ENCODE data around the gene KCNT2. TPM values are rescaled to one million over a fixed set of nuclear protein-coding genes. Genes with fewer than 3 reads are reported as not detected.

Gene KCNT2
- total and polyA plus RNA-seq, 2 experiments from 2014 or later, result 1.2 to 8.8 TPM

GRCh38 chr1:196584696-196585095, 23.5 kb downstream of the KCNT2 start:
- Histone ChIP-seq H3K9me3 (ENCODE audit: low read depth) (no peaks in the 10 kb centered on the region), H3K4me2 (peak overlapping the region; percentile 42), H3K79me2 (no peaks in the 10 kb centered on the region), H3K27me3 (no peaks in the 10 kb centered on the region), H3K4me1 (ENCODE audit: insufficient read depth) (no peaks in the 10 kb centered on the region), H2AFZ (no peak overlapping the region), H3K4me3 (no peak overlapping the region), H3K36me3 (replicated peaks; ENCODE audit: insufficient read depth, low read depth) (no peaks in the 10 kb centered on the region), H3K27ac (no peak overlapping the region), H4K20me1 (ENCODE audit: insufficient read depth, poor library complexity, severe bottlenecking) (no peaks in the 10 kb centered on the region), H3K9me2 (replicated peaks; ENCODE audit: insufficient read depth) (no peaks in the 10 kb centered on the region)
- DNase-seq (ENCODE audit: low spot score), result no peak
- WGBS (ENCODE audit: low lambda C conversion rate, missing lambda C conversion rate), result 82% methylated on average over 3 of the region's 3 CpGs
- TF ChIP-seq EZH2phosphoT487 (IDR thresholded peaks at IDR 0.05; ENCODE audit: low read depth, severe bottlenecking, unreplicated experiment) (no peak), EZH2 (IDR thresholded peaks at IDR 0.05; ENCODE audit: borderline replicate concordance) (no peak), CTCF (IDR thresholded peaks at IDR 0.05; ENCODE audit: poor library complexity) (no peak)

DNA sequence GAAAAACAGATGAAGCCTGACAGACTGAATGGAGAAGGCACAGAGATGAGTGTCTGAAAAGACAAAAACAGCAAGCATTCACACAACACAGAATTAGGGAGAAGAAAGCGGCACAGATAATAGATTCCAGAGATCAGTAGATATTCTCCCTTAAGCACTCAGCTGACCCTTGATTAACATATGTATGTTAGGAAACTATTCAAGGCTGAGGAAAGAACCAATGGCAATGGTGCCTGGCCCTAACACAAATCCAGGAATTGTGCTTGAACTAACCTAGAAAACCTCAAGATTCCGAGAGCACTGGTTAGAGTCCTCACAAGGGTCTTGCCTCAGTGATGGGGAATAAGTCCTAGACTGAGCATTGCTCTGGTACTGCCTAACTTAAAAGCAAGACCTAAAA, 30.9 kb downstream of the KCNT2 start:
- Histone ChIP-seq H3K27me3 (no peaks in the 10 kb centered on the region), H3K79me2 (no peaks in the 10 kb centered on the region), H3K4me1 (ENCODE audit: insufficient read depth) (no peaks in the 10 kb centered on the region), H3K27ac (no peak overlapping the region), H3K4me2 (no peak overlapping the region), H3K9me2 (replicated peaks; ENCODE audit: insufficient read depth) (no peaks in the 10 kb centered on the region), H3K9me3 (ENCODE audit: low read depth) (no peaks in the 10 kb centered on the region), H3K36me3 (replicated peaks; ENCODE audit: insufficient read depth, low read depth) (no peaks in the 10 kb centered on the region), H3K4me3 (no peak overlapping the region), H2AFZ (no peak overlapping the region), H4K20me1 (ENCODE audit: insufficient read depth, poor library complexity, severe bottlenecking) (no peaks in the 10 kb centered on the region)
- no peak for TF ChIP-seq EZH2 (IDR thresholded peaks at IDR 0.05; ENCODE audit: borderline replicate concordance)
- 74% methylated on average over 2 of the region's 2 CpGs for WGBS (ENCODE audit: low lambda C conversion rate, missing lambda C conversion rate)
- no peak for DNase-seq (ENCODE audit: low spot score)

GRCh38 chr1:196573226-196573625, 35.0 kb downstream of the KCNT2 start:
- no peak for DNase-seq (ENCODE audit: low spot score)
- no peak overlapping the region for H2AFZ ChIP-seq
- no peaks in the 10 kb centered on the region for H3K9me3 ChIP-seq (ENCODE audit: low read depth)
- H3K36me3 ChIP-seq (replicated peaks; ENCODE audit: insufficient read depth, low read depth), result no peaks in the 10 kb centered on the region
- no peaks in the 10 kb centered on the region for H3K9me2 ChIP-seq (replicated peaks; ENCODE audit: insufficient read depth)
- H4K20me1 ChIP-seq (ENCODE audit: insufficient read depth, poor library complexity, severe bottlenecking), result no peaks in the 10 kb centered on the region
- H3K27ac ChIP-seq, result no peak overlapping the region
- TF ChIP-seq CTCF (IDR thresholded peaks at IDR 0.05; ENCODE audit: poor library complexity), result no peak
- no peak for TF ChIP-seq EZH2 (IDR thresholded peaks at IDR 0.05; ENCODE audit: borderline replicate concordance)
- no peak for TF ChIP-seq EZH2phosphoT487 (IDR thresholded peaks at IDR 0.05; ENCODE audit: low read depth, severe bottlenecking, unreplicated experiment)
- no peaks in the 10 kb centered on the region for H3K27me3 ChIP-seq
- H3K4me2 ChIP-seq, result no peak overlapping the region
- no peak overlapping the region for H3K4me3 ChIP-seq
- WGBS (ENCODE audit: low lambda C conversion rate, missing lambda C conversion rate), result 86% methylated on average over 2 of the region's 2 CpGs
- no peaks in the 10 kb centered on the region for H3K79me2 ChIP-seq
- H3K4me1 ChIP-seq (ENCODE audit: insufficient read depth), result no peaks in the 10 kb centered on the region

- Histone ChIP-seq H3K27ac (no peak overlapping the region), H3K4me2 (no peak overlapping the region), H3K9me3 (ENCODE audit: low read depth) (no peaks in the 10 kb centered on the region), H3K36me3 (replicated peaks; ENCODE audit: insufficient read depth, low read depth) (no peaks in the 10 kb centered on the region), H3K9me2 (replicated peaks; ENCODE audit: insufficient read depth) (no peaks in the 10 kb centered on the region), H2AFZ (no peak overlapping the region), H3K4me3 (no peak overlapping the region), H3K27me3 (no peaks in the 10 kb centered on the region), H3K79me2 (no peaks in the 10 kb centered on the region), H3K4me1 (ENCODE audit: insufficient read depth) (no peaks in the 10 kb centered on the region), H4K20me1 (ENCODE audit: insufficient read depth, poor library complexity, severe bottlenecking) (no peaks in the 10 kb centered on the region)
- WGBS (ENCODE audit: low lambda C conversion rate, missing lambda C conversion rate), result 78% methylated on average over 1 of the region's 1 CpG
- DNase-seq (ENCODE audit: low spot score), result no peak
- no peak for TF ChIP-seq EZH2phosphoT487 (IDR thresholded peaks at IDR 0.05; ENCODE audit: low read depth, severe bottlenecking, unreplicated experiment)
- TF ChIP-seq EZH2 (IDR thresholded peaks at IDR 0.05; ENCODE audit: borderline replicate concordance), result no peak
- TF ChIP-seq CTCF (IDR thresholded peaks at IDR 0.05; ENCODE audit: poor library complexity), result no peak
Measured at GRCh38 chr1:196567238-196567637, 41.0 kb downstream of the KCNT2 start.
